Panc1 (cell line): ENCODE data around the gene RRH.

Experiments
- CTCF ChIP-seq: fragments of 450-650 bp; IDR thresholded peaks from 2 replicates; pipeline ENCODE4 v1.5.1; 2017; ENCODE audit warnings: mild to moderate bottlenecking
- REST ChIP-seq, 2 experiments: IDR thresholded peaks; 2 replicates each; pipeline ENCODE4 v1.6.1; 2011 to 2012; ENCODE audit warnings: low read depth in 2 of 2, control low read depth in 1 of 2, low read length in 1 of 2, mild to moderate bottlenecking in 1 of 2, moderate library complexity in 1 of 2; ENCODE audit not compliant: insufficient read depth in 1 of 2
- SIN3A ChIP-seq: IDR thresholded peaks from 2 replicates; pipeline ENCODE4 v1.6.1; 2012; ENCODE audit warnings: low read depth, mild to moderate bottlenecking, low read length, moderate library complexity, borderline replicate concordance; ENCODE audit not compliant: insufficient read depth

- TF ChIP-seq CTCF: no peak
- no peak for TF ChIP-seq REST (IDR thresholded peaks at IDR 0.05; ENCODE audit: insufficient read depth in 1 of 2, low read depth in 2 of 2, low read length in 1 of 2)
- no peak for TF ChIP-seq SIN3A
Observed at GRCh38 chr4:109801895-109802319, 25.9 kb upstream of the RRH start, which contains the start of gene CFI.
